Caki2 (cell line): ENCODE results near the gene FAM20C. TPM values are rescaled to one million over a fixed set of nuclear protein-coding genes. Genes with fewer than 3 reads are reported as not detected.

Experiments
- DNase-seq: peaks from one replicate; pipeline ENCODE4 v3.0.0-alpha.2; 2015; ENCODE audit warnings: low read depth
- in situ Hi-C: cut with HindIII; loops from 2 replicates; pipeline ENCODE4 v1.10.0; 2016; ENCODE audit warnings: low sequenced_read_pairs, low pct_unique_long_range_greater_than_20kb, mixed read lengths
- total RNA-seq: library from RNA; depleted of rRNA; stranded (reverse); fragments of >200 nt; shearing (Covaris generic); gene quantifications from 2 replicates; pipeline ENCODE4 v1.2.3, GENCODE V29; 2014; ENCODE audit warnings: low replicate concordance

Gene FAM20C
- total RNA-seq, 1 experiment from 2014 or later = 28.8 TPM

GRCh38 chr7:247181-247580 is 54.8 kb downstream of the FAM20C start:
- in situ Hi-C loops = no loop called here
- no peak for DNase-seq

- no peak for DNase-seq
These were observed 55.3 kb downstream of the FAM20C start for GRCh38 chr7:247636-248035.

GRCh38 chr7:248732-249435 is 56.5 kb downstream of the FAM20C start:
- in situ Hi-C loops = no loop called here
- DNase-seq = no peak

More at GRCh38 chr7:247636-248035, 55.3 kb downstream of the FAM20C start:
- in situ Hi-C loops = no loop called here

- no peak for DNase-seq
- in situ Hi-C loops = no loop called here
These were observed 57.6 kb downstream of the FAM20C start for GRCh38 chr7:249989-250388.

GRCh38 chr7:250523-250922 is 58.2 kb downstream of the FAM20C start:
- DNase-seq = no peak
- in situ Hi-C loops = no loop called here

- in situ Hi-C loops = no loop called here
- DNase-seq = no peak
These were observed 58.6 kb downstream of the FAM20C start for GRCh38 chr7:251005-251404.

GRCh38 chr7:251446-252175 is 59.2 kb downstream of the FAM20C start:
- DNase-seq = no peak
- in situ Hi-C loops = no loop called here

GRCh38 chr7:252216-252965 is 60.0 kb downstream of the FAM20C start:
- no peak for DNase-seq
- in situ Hi-C loops = no loop called here

GRCh38 chr7:252981-253380 is 60.6 kb downstream of the FAM20C start:
- in situ Hi-C loops = no loop called here
- no peak for DNase-seq

GRCh38 chr7:253581-254336 is 61.4 kb downstream of the FAM20C start:
- no peak for DNase-seq
- in situ Hi-C loops = no loop called here

- DNase-seq = no peak
- in situ Hi-C loops = no loop called here
These were observed 62.1 kb downstream of the FAM20C start for GRCh38 chr7:254337-255037.

- no peak for DNase-seq
- in situ Hi-C loops = no loop called here
These were observed 62.7 kb downstream of the FAM20C start for GRCh38 chr7:255038-255435.

GRCh38 chr7:255721-256361 is 63.5 kb downstream of the FAM20C start:
- DNase-seq = no peak
- in situ Hi-C loops = no loop called here

GRCh38 chr7:256461-256940 is 64.1 kb downstream of the FAM20C start:
- no peak for DNase-seq
- in situ Hi-C loops = no loop called here

- in situ Hi-C loops = no loop called here
- no peak for DNase-seq
These were observed 64.7 kb downstream of the FAM20C start for GRCh38 chr7:256981-257646.

- in situ Hi-C loops = no loop called here
- no peak for DNase-seq
These were observed 65.2 kb downstream of the FAM20C start for GRCh38 chr7:257647-257992.
